GM12878 (cell line): ENCODE measurements around the gene AP3B1. TPM values are rescaled to one million over a fixed set of nuclear protein-coding genes. Genes with fewer than 3 reads are reported as not detected.

Experiments used
- ATAC-seq: fragments of 200-7000 bp; cut with Tn5 transposase; 3 replicates; pipeline ENCODE4 v1.9.1; 2020; ENCODE audit warnings: mild to moderate bottlenecking, moderate library complexity
- BruUV-seq: library from RNA; stranded (reverse); fragments of 400-500 nt; replicated peaks from 2 replicates; lab custom pipeline; 2021; lab: Mats Ljungman, UMichigan
- CTCF ChIA-PET: fragments of 300-600 bp; sonication (Branson Sonifier 250); formaldehyde crosslinking; extraction: SDS; loops from one replicate; lab custom pipeline; 2021; ENCODE audit warnings: inconsistent platforms; lab: Yijun Ruan, JAX
- POLR2A ChIA-PET: fragments of 350-600 bp; formaldehyde crosslinking; extraction: SDS; loops from one replicate; lab custom pipeline; 2021; ENCODE audit warnings: inconsistent platforms; lab: Charles Lee
- RAD21 ChIA-PET: fragments of 300-600 bp; sonication (Branson Sonifier 250); formaldehyde crosslinking; loops from one replicate; lab custom pipeline; 2023; ENCODE audit warnings: antibody characterized with exemption; ENCODE audit not compliant: unreplicated experiment; lab: Charles Lee
- SMC1A ChIA-PET: fragments of 300-600 bp; sonication (Branson Sonifier 250); formaldehyde crosslinking; loops from one replicate; lab custom pipeline; 2023; ENCODE audit not compliant: unreplicated experiment, uncharacterized antibody; lab: Charles Lee
- DNase-seq: peaks from one replicate; pipeline ENCODE4 v3.0.0-alpha.2; 2011; ENCODE audit warnings: low read depth, low spot score
- FAIRE-seq: peaks from 3 replicates; lab custom pipeline; 2011; peaks lifted over from hg19 to GRCh38; lab: Jason Lieb, UNC
- H2AFZ ChIP-seq: 2 replicates; pipeline ENCODE4 v1.6.0; 2011; ENCODE audit warnings: low read depth, low read length, control low read depth; ENCODE audit not compliant: control insufficient read depth
- H3K27ac ChIP-seq: 2 replicates; pipeline ENCODE4 v1.5.1; 2011; ENCODE audit warnings: control low read depth; ENCODE audit not compliant: control insufficient read depth, insufficient read depth
- H3K27me3 ChIP-seq, 2 experiments: replicated peaks in 1 of 2; 2 replicates each; pipeline versions ENCODE4 v1.6.0 to v1.6.1; 2011; ENCODE audit warnings: low read length in 1 of 2; ENCODE audit not compliant: control insufficient read depth in 2 of 2, insufficient read depth in 2 of 2
- H3K36me3 ChIP-seq, 2 experiments: 2 replicates each; pipeline ENCODE4 v1.5.1; 2011; ENCODE audit warnings: low read length in 1 of 2; ENCODE audit not compliant: control insufficient read depth in 2 of 2, insufficient read depth in 2 of 2
- H3K4me1 ChIP-seq: 2 replicates; pipeline ENCODE4 v1.6.1; 2011; ENCODE audit warnings: mild to moderate bottlenecking, low read length, moderate library complexity, mixed read lengths; ENCODE audit not compliant: control insufficient read depth, insufficient read depth
- H3K4me2 ChIP-seq: 2 replicates; pipeline ENCODE4 v1.6.0; 2011; ENCODE audit warnings: control low read depth; ENCODE audit not compliant: control insufficient read depth, insufficient read depth
- H3K4me3 ChIP-seq: fragments of 200-600 bp; sonication (generic); 2 replicates; pipeline ENCODE4 v1.5.1; 2016
- H3K79me2 ChIP-seq: 2 replicates; pipeline ENCODE4 v1.6.0; 2011; ENCODE audit warnings: low read length; ENCODE audit not compliant: control insufficient read depth, insufficient read depth
- H3K9ac ChIP-seq: 2 replicates; pipeline ENCODE4 v1.8.0; 2011; ENCODE audit warnings: low read length, control low read depth, mixed read lengths; ENCODE audit not compliant: control insufficient read depth, insufficient read depth
- H3K9me3 ChIP-seq: replicated peaks from 3 replicates; pipeline ENCODE4 v1.5.1; 2011; ENCODE audit warnings: mild to moderate bottlenecking, low read length; ENCODE audit not compliant: control insufficient read depth, insufficient read depth
- H4K20me1 ChIP-seq: 2 replicates; pipeline ENCODE4 v1.6.0; 2011; ENCODE audit not compliant: control insufficient read depth, insufficient read depth
- CBFB ChIP-seq: IDR thresholded peaks from 2 replicates; pipeline ENCODE4 v1.6.1; 2016; ENCODE audit warnings: antibody characterized with exemption, low read depth
- DPF2 ChIP-seq: fragments of 450-650 bp; IDR thresholded peaks from 2 replicates; pipeline ENCODE4 v1.6.1; 2017; ENCODE audit warnings: mild to moderate bottlenecking
- EZH2 ChIP-seq: IDR thresholded peaks from 2 replicates; pipeline ENCODE4 v1.6.1; 2012; ENCODE audit warnings: low read depth, mild to moderate bottlenecking, control low read depth, inconsistent platforms, low read length, borderline replicate concordance; ENCODE audit not compliant: control insufficient read depth
- JUND ChIP-seq: IDR thresholded peaks from 2 replicates; pipeline ENCODE4 v1.6.1; 2012; ENCODE audit warnings: low read depth, mild to moderate bottlenecking, low read length, improper control_type of control experiment, moderate library complexity
- KDM1A ChIP-seq: fragments of 200-600 bp; sonication (generic); IDR thresholded peaks from 2 replicates; pipeline ENCODE4 v1.6.1; 2016; ENCODE audit warnings: borderline replicate concordance
- POU2F2 ChIP-seq: IDR thresholded peaks from 3 replicates; pipeline ENCODE4 v1.6.1; 2011; ENCODE audit warnings: low read depth, mild to moderate bottlenecking, low read length, borderline replicate concordance
- RELB ChIP-seq: fragments of 450-650 bp; IDR thresholded peaks from 2 replicates; pipeline ENCODE4 v1.6.1; 2017; ENCODE audit warnings: low read depth, mild to moderate bottlenecking, moderate library complexity
- SMC3 ChIP-seq: IDR thresholded peaks from 2 replicates; pipeline ENCODE4 v1.6.1; 2011; ENCODE audit warnings: low read length, improper control_type of control experiment, borderline replicate concordance
- SPI1 ChIP-seq: IDR thresholded peaks from 2 replicates; pipeline ENCODE4 v1.6.1; 2011; ENCODE audit warnings: low read depth, mild to moderate bottlenecking, low read length, moderate library complexity, borderline replicate concordance; ENCODE audit not compliant: insufficient read depth
- TBL1XR1 ChIP-seq: IDR thresholded peaks from 2 replicates; pipeline ENCODE4 v1.6.1; 2012; ENCODE audit warnings: low read depth, low read length, improper control_type of control experiment
- WGBS: methylation state at CpG from one replicate; pipeline ENCODE4 v1.1.6; 2016; ENCODE audit warnings: low lambda C conversion rate; ENCODE audit not compliant: insufficient replicate concordance, insufficient coverage; ENCODE audit errors: missing lambda C conversion rate; 5-methylcytosine and 5-hydroxymethylcytosine counted together
- in situ Hi-C: fragments of 300-500 bp; cut with MboI; formaldehyde crosslinking; loops from 9 replicates; pipeline ENCODE4 v1.14.3; 2018; ENCODE audit warnings: mixed read lengths
- intact Hi-C: fragments of 100-400 bp; cut with micrococcal nuclease; formaldehyde crosslinking; loops from one replicate; pipeline ENCODE4 v1.14.2; 2022; ENCODE audit not compliant: unreplicated experiment
- polyA plus RNA-seq, 11 experiments: library from polyadenylated mRNA; depleted of rRNA in 4 of 11; unstranded in 6 of 11; stranded (reverse) in 5 of 11; fragments of >200 nt; fragmentation: Nextera tagmentation in 4 of 11; fragmentation: Illumina TruSeq in 1 of 11; extraction: Ambion mirVana in 4 of 11; extraction: Trizol in 1 of 11; gene quantifications; 1 replicate in 1 of 11; 2 replicates in 10 of 11; pipeline versions ENCODE4 v1.2.1 to v1.2.3, GENCODE V29; 2011 to 2016; ENCODE audit warnings: inconsistent platforms in 2 of 11, missing spikeins in 2 of 11, low read depth in 1 of 11
- total RNA-seq, 4 experiments: library from RNA; depleted of rRNA in 3 of 4; stranded (reverse); fragments of >200 nt in 3 of 4; fragmentation: Illumina TruSeq in 1 of 4; extraction: Trizol in 1 of 4; gene quantifications; 2 replicates each; pipeline versions ENCODE4 v1.2.1 to v1.2.3, GENCODE V29; 2013 to 2021

Gene AP3B1
- total and polyA plus RNA-seq, 10 of the 15 experiments (the other 5 are each of a cell fraction or from before 2014, with no cell fraction given): 30.9 to 70.8 (median 46.0) TPM

GRCh38 chr5:78002690-78003089 is 291.8 kb downstream of the AP3B1 start:
- peaks cover 3% of the 10 kb centered on the region; the same call in 1 of the 2 replicates for H3K4me1 ChIP-seq
- TF ChIP-seq EZH2: no peak
- no peak for TF ChIP-seq POU2F2
- no peak for TF ChIP-seq TBL1XR1
- intact Hi-C loops: no loop called here
- SMC1A ChIA-PET: interaction anchor here (0.6 to 3.3 kb wide), 6 partner anchors 10 to 226 kb away, joined by 3 to 11 read pairs (median 3); no protein-coding TSS in a partner anchor
- RAD21 ChIA-PET: interaction anchor here (0.9 to 1.8 kb wide), 3 partner anchors 18 to 372 kb away, joined by 3 to 7 read pairs (median 3); no protein-coding TSS in a partner anchor
- no peak overlapping the region for H3K9ac ChIP-seq
- no peak overlapping the region for H3K4me3 ChIP-seq
- no peaks in the 10 kb centered on the region; a peak in 1 of 4 replicates for H3K36me3 ChIP-seq
- H3K9me3 ChIP-seq: no peaks in the 10 kb centered on the region
- no peak overlapping the region for H3K27ac ChIP-seq
- no TSS peak for BruUV-seq
- H3K4me2 ChIP-seq: no peak overlapping the region
- no peaks in the 10 kb centered on the region for H4K20me1 ChIP-seq
- ATAC-seq (no peak), FAIRE-seq (no peak), DNase-seq (no peak)
- CTCF ChIA-PET: interaction anchor here (0.7 to 1.5 kb wide), 3 partner anchors 265 to 442 kb away, joined by 3 to 4 read pairs (median 4); no protein-coding TSS in a partner anchor
- no peaks in the 10 kb centered on the region for H3K27me3 ChIP-seq
- in situ Hi-C loops: no loop called here
- H2AFZ ChIP-seq: no peak overlapping the region
- H3K79me2 ChIP-seq: no peaks in the 10 kb centered on the region
- POLR2A ChIA-PET: no interaction called here
- 95% methylated on average over 1 of the region's 1 CpG for WGBS

- POLR2A ChIA-PET: no interaction called here
- SMC1A ChIA-PET: interaction anchor here (0.6 to 1.6 kb wide), 11 partner anchors 8 to 504 kb away, joined by 3 to 13 read pairs (median 3); no protein-coding TSS in a partner anchor
- 81% methylated on average over 7 of the region's 7 CpGs for WGBS
- RAD21 ChIA-PET: interaction anchor here (0.7 to 1.8 kb wide), 6 partner anchors 9 to 484 kb away, joined by 3 to 7 read pairs (median 4); no protein-coding TSS in a partner anchor
- no peaks in the 10 kb centered on the region for H4K20me1 ChIP-seq
- TF ChIP-seq KDM1A (no peak), SPI1 (peak; percentile 61; the same call in 1 of the 2 replicates), SMC3 (no peak), JUND (no peak), DPF2 (no peak), RELB (0 out of 2 replicates have a peak, but pooled peaks have one; percentile 12), CBFB (no peak)
- FAIRE-seq (no peak), ATAC-seq (peak; percentile 44; the same call in 1 of the 3 replicates), DNase-seq (no peak)
- no peaks in the 10 kb centered on the region for H3K27me3 ChIP-seq
- no peak overlapping the region for H3K27ac ChIP-seq
- no peaks in the 10 kb centered on the region for H3K9me3 ChIP-seq
- H3K79me2 ChIP-seq: no peaks in the 10 kb centered on the region
- H3K4me2 ChIP-seq: no peak overlapping the region
- CTCF ChIA-PET: interaction anchor here (0.6 to 2.0 kb wide), 4 partner anchors 16 to 357 kb away, joined by 3 to 5 read pairs (median 4); no protein-coding TSS in a partner anchor
- no peaks in the 10 kb centered on the region; a peak in 1 of 4 replicates for H3K36me3 ChIP-seq
- in situ Hi-C loops (no loop called here), intact Hi-C loops (no loop called here)
- H2AFZ ChIP-seq: no peak overlapping the region
- H3K4me1 ChIP-seq: peaks cover 3% of the 10 kb centered on the region; the same call in 1 of the 2 replicates
- no TSS peak for BruUV-seq
- no peak overlapping the region for H3K9ac ChIP-seq
- no peak overlapping the region for H3K4me3 ChIP-seq
Observed at GRCh38 chr5:78001197-78001596, 293.3 kb downstream of the AP3B1 start.
